ENCODE data around the gene ZBTB7C.

The ZBTB7C gene

DNA sequence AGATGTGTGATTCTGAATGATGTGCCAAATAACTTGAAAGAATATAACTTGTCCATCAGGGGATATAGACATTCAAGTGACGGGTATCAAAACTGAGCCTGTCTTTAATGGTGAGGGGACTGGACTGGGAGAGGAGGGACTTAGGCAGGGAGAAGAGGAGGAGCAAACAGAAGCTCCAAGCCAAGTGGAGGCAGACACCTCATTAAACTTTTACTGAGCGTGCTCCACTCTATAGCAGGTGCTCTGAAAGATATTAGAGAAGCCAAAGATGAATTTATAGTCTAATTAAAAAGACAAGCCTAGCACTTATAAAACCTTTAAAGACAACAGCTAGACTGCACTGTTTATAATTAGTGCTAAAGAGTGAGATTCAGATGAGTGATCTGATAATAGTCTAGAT lies 431.0 kb downstream of the ZBTB7C start:
- no peak for DNase-seq

All from activated naive CD4-positive, alpha-beta T cell treated with anti-CD3 and anti-CD28 coated beads, Interleukin-2, amount 50 U/mL, for 16 hours (primary cell).